HepG2 (cell line): Measurements from ENCODE around the gene ARL8A. TPM values are rescaled to one million over a fixed set of nuclear protein-coding genes. Genes with fewer than 3 reads are reported as not detected.

Experiments
- ARID2 ChIP-seq: sonication (generic); formaldehyde crosslinking; IDR thresholded peaks from 2 replicates; pipeline ENCODE4 v1.8.1; 2022; ENCODE audit warnings: mild to moderate bottlenecking, missing genetic modification reagents, borderline replicate concordance
- CTCF ChIP-seq: sonication (generic); formaldehyde crosslinking; IDR thresholded peaks from 2 replicates; pipeline ENCODE4 v1.5.0; 2020; ENCODE audit warnings: mild to moderate bottlenecking, missing genetic modification reagents, moderate library complexity
- HMG20A ChIP-seq: IDR thresholded peaks from 2 replicates; pipeline ENCODE4 v1.6.1; 2016; ENCODE audit warnings: borderline replicate concordance
- HMGXB4 ChIP-seq, 2 experiments: sonication (generic) in 1 of 2; formaldehyde crosslinking in 1 of 2; IDR thresholded peaks; 2 replicates each; pipeline versions ENCODE4 v1.4.0 to v1.6.1; 2018 to 2020; ENCODE audit warnings: missing genetic modification reagents in 2 of 2, borderline replicate concordance in 1 of 2, low read depth in 1 of 2, mild to moderate bottlenecking in 1 of 2, missing biosample characterization in 1 of 2
- HNF4A ChIP-seq: sonication (generic); formaldehyde crosslinking; IDR thresholded peaks from 2 replicates; pipeline ENCODE4 v1.4.0; 2020; ENCODE audit warnings: missing genetic modification reagents
- HNF4G ChIP-seq, 2 experiments: sonication (generic) in 1 of 2; formaldehyde crosslinking in 1 of 2; IDR thresholded peaks; 2 replicates each; pipeline versions ENCODE4 v1.4.0 to v1.6.1; 2011 to 2020; ENCODE audit warnings: borderline replicate concordance in 2 of 2, low read depth in 2 of 2, mild to moderate bottlenecking in 2 of 2, low read length in 1 of 2, missing genetic modification reagents in 1 of 2, moderate library complexity in 1 of 2
- LCORL ChIP-seq, 2 experiments: fragments of 450-650 bp in 1 of 2; sonication (generic) in 1 of 2; formaldehyde crosslinking in 1 of 2; IDR thresholded peaks; 2 replicates each; pipeline versions ENCODE4 v1.5.0 to v1.6.1; 2017 to 2020; ENCODE audit warnings: antibody characterized with exemption in 1 of 2, missing genetic modification reagents in 1 of 2
- NFE2 ChIP-seq: sonication (generic); formaldehyde crosslinking; IDR thresholded peaks from 2 replicates; pipeline ENCODE4 v1.4.0; 2020; ENCODE audit warnings: missing genetic modification reagents
- NPAS2 ChIP-seq: sonication (generic); formaldehyde crosslinking; IDR thresholded peaks from 2 replicates; pipeline ENCODE4 v1.8.0; 2022; ENCODE audit warnings: mild to moderate bottlenecking, missing genetic modification reagents, borderline replicate concordance
- NR2C2 ChIP-seq: sonication (generic); formaldehyde crosslinking; IDR thresholded peaks from 2 replicates; pipeline ENCODE4 v1.4.0; 2020; ENCODE audit warnings: missing genetic modification reagents, mild to moderate bottlenecking, moderate library complexity, borderline replicate concordance
- NR2F2 ChIP-seq: IDR thresholded peaks from 2 replicates; pipeline ENCODE4 v1.6.1; 2012; ENCODE audit warnings: low read depth, inconsistent platforms, borderline replicate concordance
- RAD21 ChIP-seq: fragments of 450-650 bp; formaldehyde crosslinking; IDR thresholded peaks from 2 replicates; pipeline ENCODE4 v1.5.0; 2020; ENCODE audit warnings: mild to moderate bottlenecking
- SALL1 ChIP-seq: sonication (generic); formaldehyde crosslinking; IDR thresholded peaks from 2 replicates; pipeline ENCODE4 v1.8.0; 2022; ENCODE audit warnings: mild to moderate bottlenecking, missing genetic modification reagents
- STAG1 ChIP-seq: sonication (generic); formaldehyde crosslinking; IDR thresholded peaks from 2 replicates; pipeline ENCODE4 v1.4.0; 2020; ENCODE audit warnings: missing genetic modification reagents
- THRA ChIP-seq: sonication (generic); formaldehyde crosslinking; IDR thresholded peaks from 2 replicates; pipeline ENCODE4 v1.4.0; 2020; ENCODE audit warnings: missing genetic modification reagents, borderline replicate concordance
- ZBTB34 ChIP-seq: sonication (generic); formaldehyde crosslinking; IDR thresholded peaks from 2 replicates; pipeline ENCODE4 v1.8.0; 2022; ENCODE audit warnings: mild to moderate bottlenecking, missing genetic modification reagents
- ZBTB7B ChIP-seq: sonication (generic); formaldehyde crosslinking; IDR thresholded peaks from 2 replicates; pipeline ENCODE4 v1.4.0; 2020; ENCODE audit warnings: missing genetic modification reagents
- ZNF501 ChIP-seq: sonication (generic); formaldehyde crosslinking; IDR thresholded peaks from 2 replicates; pipeline ENCODE4 v1.5.1; 2020; ENCODE audit warnings: mild to moderate bottlenecking, moderate library complexity, missing genetic modification reagents
- ZNF547 ChIP-seq: sonication (generic); formaldehyde crosslinking; IDR thresholded peaks from 2 replicates; pipeline ENCODE4 v1.5.1; 2020; ENCODE audit warnings: mild to moderate bottlenecking, missing genetic modification reagents
- ZNF777 ChIP-seq: sonication (generic); formaldehyde crosslinking; IDR thresholded peaks from 2 replicates; pipeline ENCODE4 v1.4.0; 2020; ENCODE audit warnings: missing genetic modification reagents
- ZNF780A ChIP-seq: sonication (generic); formaldehyde crosslinking; IDR thresholded peaks from 2 replicates; pipeline ENCODE4 v1.8.0; 2022; ENCODE audit warnings: mild to moderate bottlenecking, missing genetic modification reagents, moderate library complexity
- polyA plus RNA-seq, 8 experiments: library from polyadenylated mRNA; depleted of rRNA in 3 of 8; stranded (reverse) in 7 of 8; unstranded in 1 of 8; fragments of >200 nt; fragmentation: Illumina TruSeq in 4 of 8; extraction: Trizol in 4 of 8; gene quantifications; 2 replicates each; pipeline versions ENCODE4 v1.2.1 to v1.2.3, GENCODE V29; 2011 to 2016; ENCODE audit warnings: low read depth in 4 of 8, missing spikeins in 1 of 8, mixed read lengths in 1 of 8; ENCODE audit not compliant: insufficient read depth in 1 of 8
- total RNA-seq, 5 experiments: library from RNA; depleted of rRNA; stranded (reverse); fragments of >200 nt; fragmentation: Illumina TruSeq; extraction: Trizol; gene quantifications; 2 replicates each; pipeline ENCODE4 v1.2.3, GENCODE V29; 2016; ENCODE audit warnings: low read depth in 1 of 5

The ARL8A gene
- total and polyA plus RNA-seq, 2 of the 13 experiments (the other 11 are each of a cell fraction or from before 2014, with no cell fraction given): 2.7 to 23.4 TPM

- TF ChIP-seq LCORL (IDR thresholded peaks at IDR 0.05) (no peak), LCORL (CRISPR knock-in tag; IDR thresholded peaks at IDR 0.05) (0 out of 2 replicates have a peak, but pooled peaks have one; percentile 30), ARID2 (0 out of 2 replicates have a peak, but pooled peaks have one; percentile 23), NR2C2 (0 out of 2 replicates have a peak, but pooled peaks have one; percentile 57), ZNF547 (CRISPR knock-in tag) (peak; percentile 20; the same call in 1 of the 2 replicates), HMG20A (no peak), HNF4G (IDR thresholded peaks at IDR 0.05; ENCODE audit: borderline replicate concordance, low read depth, low read length) (peak; percentile 46; the same call in 1 of the 2 replicates), HNF4G (CRISPR knock-in tag; IDR thresholded peaks at IDR 0.05; ENCODE audit: borderline replicate concordance, low read depth) (no peak), NFE2 (no peak), ZBTB34 (no peak), NPAS2 (CRISPR knock-in tag) (no peak), ZNF777 (CRISPR knock-in tag) (peak; percentile 51; the same call in 1 of the 2 replicates), ZBTB7B (CRISPR knock-in tag) (peak; percentile 87), HMGXB4 (CRISPR knock-in tag; IDR thresholded peaks at IDR 0.05; ENCODE audit: borderline replicate concordance in 1 of 2, low read depth in 1 of 2) (0 out of 4 replicates have a peak, but pooled peaks of 1 of the 2 experiments have one; percentile 35), ZNF501 (peak; percentile 72), CTCF (CRISPR knock-in tag) (peak; percentile 92), NR2F2 (peak; percentile 21; the same call in 1 of the 2 replicates), SALL1 (CRISPR knock-in tag) (peak; percentile 48; the same call in 1 of the 2 replicates), ZNF780A (CRISPR knock-in tag) (no peak), THRA (CRISPR knock-in tag) (peak; percentile 54; the same call in 1 of the 2 replicates), RAD21 (peak; percentile 76), STAG1 (CRISPR knock-in tag) (peak; percentile 70), HNF4A (CRISPR knock-in tag) (peak; percentile 64)
Observed at GRCh38 chr1:202192770-202193613, 48.5 kb upstream of the ARL8A start (continued).
